HEK293 (cell line): ENCODE results near the gene EFCAB14.

Experiments used
- CTCF ChIA-PET: fragments of 350-600 bp; formaldehyde crosslinking; extraction: SDS; loops from one replicate; lab custom pipeline; 2021; ENCODE audit warnings: antibody characterized with exemption; lab: Yijun Ruan, JAX
- POLR2A ChIA-PET: fragments of 300-600 bp; formaldehyde crosslinking; extraction: SDS; loops from one replicate; lab custom pipeline; 2020; ENCODE audit warnings: antibody characterized with exemption, inconsistent platforms; lab: Yijun Ruan, JAX
- H3K27ac ChIP-seq: fragments of 200-500 bp; sonication (Bioruptor generic); 2 replicates; pipeline ENCODE4 v1.5.1; 2014; ENCODE audit warnings: low read depth, low read length, control low read depth, inconsistent platforms; ENCODE audit errors: extremely low read depth
- H3K36me3 ChIP-seq, 2 experiments: fragments of 200-500 bp in 1 of 2; sonication (Bioruptor generic) in 1 of 2; 1 replicate in 1 of 2; 2 replicates in 1 of 2; pipeline ENCODE4 v1.5.1; 2014 to 2017; ENCODE audit warnings: inconsistent platforms in 2 of 2, low read length in 2 of 2; ENCODE audit not compliant: control insufficient read depth in 2 of 2, insufficient read depth in 1 of 2
- H3K4me1 ChIP-seq: fragments of 200-500 bp; sonication (Bioruptor generic); 2 replicates; pipeline ENCODE4 v1.5.1; 2014; ENCODE audit warnings: mild to moderate bottlenecking, low read length, inconsistent platforms; ENCODE audit not compliant: control insufficient read depth, insufficient read depth
- H3K4me3 ChIP-seq: 2 replicates; pipeline ENCODE4 v1.5.1; 2011; ENCODE audit warnings: low read depth, mild to moderate bottlenecking, control low read depth, low read length, moderate library complexity
- H3K9me3 ChIP-seq: fragments of 200-500 bp; sonication (Bioruptor generic); 2 replicates; pipeline ENCODE4 v1.5.1; 2014; ENCODE audit warnings: low read depth, low read length, inconsistent platforms; ENCODE audit not compliant: control insufficient read depth, insufficient read depth
- BCL11B ChIP-seq: fragments of 450-650 bp; formaldehyde crosslinking; IDR thresholded peaks from 2 replicates; pipeline ENCODE4 v1.5.1; 2016; ENCODE audit warnings: low read depth, missing biosample characterization, missing genetic modification characterization
- GFI1B ChIP-seq: fragments of 450-650 bp; formaldehyde crosslinking; IDR thresholded peaks from 2 replicates; pipeline ENCODE4 v1.5.1; 2016; ENCODE audit warnings: missing biosample characterization, missing genetic modification characterization
- GLI2 ChIP-seq: fragments of 450-650 bp; formaldehyde crosslinking; IDR thresholded peaks from 2 replicates; pipeline ENCODE4; 2017; ENCODE audit warnings: missing biosample characterization, missing genetic modification characterization, low read depth, borderline replicate concordance
- KLF7 ChIP-seq: fragments of 450-650 bp; formaldehyde crosslinking; IDR thresholded peaks from 2 replicates; pipeline ENCODE4 v1.5.1; 2016; ENCODE audit warnings: missing biosample characterization, missing genetic modification characterization, borderline replicate concordance
- KLF9 ChIP-seq: fragments of 450-650 bp; formaldehyde crosslinking; IDR thresholded peaks from 2 replicates; pipeline ENCODE4 v1.5.1; 2016; ENCODE audit warnings: missing biosample characterization, missing genetic modification characterization, low read depth
- PATZ1 ChIP-seq: fragments of 450-650 bp; formaldehyde crosslinking; IDR thresholded peaks from 2 replicates; pipeline ENCODE4 v1.5.1; 2016; ENCODE audit warnings: missing biosample characterization, missing genetic modification characterization
- REPIN1 ChIP-seq: fragments of 450-650 bp; formaldehyde crosslinking; IDR thresholded peaks from 2 replicates; pipeline ENCODE4 v1.5.1; 2017; ENCODE audit warnings: missing biosample characterization, missing genetic modification characterization, low read depth
- SCRT2 ChIP-seq: fragments of 450-650 bp; formaldehyde crosslinking; IDR thresholded peaks from 2 replicates; pipeline ENCODE4 v1.5.1; 2016; ENCODE audit warnings: missing biosample characterization, missing genetic modification characterization
- YY2 ChIP-seq: fragments of 450-650 bp; formaldehyde crosslinking; IDR thresholded peaks from 2 replicates; pipeline ENCODE4 v1.5.1; 2016; ENCODE audit warnings: missing biosample characterization, missing genetic modification characterization
- ZNF10 ChIP-seq: fragments of 450-650 bp; formaldehyde crosslinking; IDR thresholded peaks from 2 replicates; pipeline ENCODE4 v1.5.1; 2017; ENCODE audit warnings: missing biosample characterization, missing genetic modification characterization
- ZNF132 ChIP-seq: fragments of 450-650 bp; formaldehyde crosslinking; IDR thresholded peaks from 2 replicates; pipeline ENCODE4 v1.5.1; 2017; ENCODE audit warnings: missing biosample characterization, missing genetic modification characterization, borderline replicate concordance
- ZNF19 ChIP-seq: fragments of 450-650 bp; formaldehyde crosslinking; IDR thresholded peaks from 2 replicates; pipeline ENCODE4; 2016; ENCODE audit warnings: missing biosample characterization, missing genetic modification characterization, low read depth
- ZNF202 ChIP-seq: fragments of 450-650 bp; formaldehyde crosslinking; IDR thresholded peaks from 2 replicates; pipeline ENCODE4 v1.5.1; 2016; ENCODE audit warnings: missing biosample characterization, missing genetic modification characterization, borderline replicate concordance
- ZNF214 ChIP-seq: fragments of 450-650 bp; formaldehyde crosslinking; IDR thresholded peaks from 2 replicates; pipeline ENCODE4 v1.5.1; 2017; ENCODE audit warnings: missing biosample characterization, mild to moderate bottlenecking, missing genetic modification characterization, borderline replicate concordance
- ZNF37A ChIP-seq: fragments of 450-650 bp; IDR thresholded peaks from 2 replicates; pipeline ENCODE4 v1.5.1; 2018; ENCODE audit warnings: missing biosample characterization, missing genetic modification characterization
- ZNF571 ChIP-seq: fragments of 450-650 bp; formaldehyde crosslinking; IDR thresholded peaks from 2 replicates; pipeline ENCODE4 v1.5.0; 2017; ENCODE audit warnings: missing biosample characterization, missing genetic modification characterization
- ZNF596 ChIP-seq: fragments of 450-650 bp; IDR thresholded peaks from 2 replicates; pipeline ENCODE4 v1.5.0; 2018; ENCODE audit warnings: missing biosample characterization, mild to moderate bottlenecking, missing genetic modification characterization, moderate library complexity
- ZNF610 ChIP-seq: fragments of 450-650 bp; formaldehyde crosslinking; IDR thresholded peaks from 2 replicates; pipeline ENCODE4 v1.5.1; 2016; ENCODE audit warnings: missing biosample characterization, missing genetic modification characterization, borderline replicate concordance
- ZNF670 ChIP-seq: fragments of 450-650 bp; formaldehyde crosslinking; IDR thresholded peaks from 2 replicates; pipeline ENCODE4 v1.5.1; 2016; ENCODE audit warnings: missing biosample characterization, missing genetic modification characterization, low read depth
- ZNF791 ChIP-seq: fragments of 450-650 bp; formaldehyde crosslinking; IDR thresholded peaks from 2 replicates; pipeline ENCODE4 v1.5.1; 2016; ENCODE audit warnings: missing biosample characterization, missing genetic modification characterization
- TF ChIP-seq, protein P1 (sequence below): fragments of 450-650 bp; formaldehyde crosslinking; IDR thresholded peaks from 2 replicates; pipeline ENCODE4 v1.5.1; 2016; ENCODE audit warnings: missing biosample characterization, missing genetic modification characterization, borderline replicate concordance
- TF ChIP-seq, protein P2 (sequence below): fragments of 450-650 bp; formaldehyde crosslinking; IDR thresholded peaks from 2 replicates; pipeline ENCODE4 v1.5.1; 2016; ENCODE audit warnings: missing biosample characterization, missing genetic modification characterization
- TF ChIP-seq, protein P3 (sequence below): fragments of 450-650 bp; formaldehyde crosslinking; IDR thresholded peaks from 2 replicates; pipeline ENCODE4 v1.5.1; 2017; ENCODE audit warnings: missing biosample characterization, missing genetic modification characterization
- TF ChIP-seq, protein P4 (sequence below): fragments of 450-650 bp; formaldehyde crosslinking; IDR thresholded peaks from 2 replicates; pipeline ENCODE4 v1.5.1; 2016; ENCODE audit warnings: missing biosample characterization, missing genetic modification characterization
- TF ChIP-seq, protein P5 (sequence below): fragments of 450-650 bp; IDR thresholded peaks from 2 replicates; pipeline ENCODE4 v1.5.1; 2018; ENCODE audit warnings: missing biosample characterization, mild to moderate bottlenecking, missing genetic modification characterization

EFCAB14 gene

GRCh38 chr1:46690931-46691421, 27.9 kb downstream of the EFCAB14 start:
- no peak overlapping the region for H3K4me3 ChIP-seq
- H3K4me1 ChIP-seq = no peaks in the 10 kb centered on the region
- POLR2A ChIA-PET = interaction anchor here (1.0 kb wide), 1 partner anchor 13 kb away, joined by 8 read pairs; no protein-coding TSS in a partner anchor
- H3K27ac ChIP-seq = no peak overlapping the region
- CTCF ChIA-PET = no interaction called here
- peaks cover 13 to 86% of the 10 kb centered on the region in 2 experiments; a peak in 2 of 3 replicates for H3K36me3 ChIP-seq
- H3K9me3 ChIP-seq = no peaks in the 10 kb centered on the region
- TF ChIP-seq BCL11B (tag by site-specific recombination) (peak; percentile 91), GFI1B (tag by site-specific recombination) (peak; percentile 71), ZNF571 (no peak), ZNF202 (tag by site-specific recombination) (no peak), SCRT2 (peak; percentile 92), GLI2 (tag by site-specific recombination) (peak; percentile 40; the same call in 1 of the 2 replicates), ZNF214 (no peak), KLF9 (0 out of 2 replicates have a peak, but pooled peaks have one; percentile 17), ZNF132 (no peak), REPIN1 (tag by site-specific recombination) (no peak), ZNF670 (no peak), ZNF596 (tag by site-specific recombination) (no peak), ZNF10 (tag by site-specific recombination) (0 out of 2 replicates have a peak, but pooled peaks have one; percentile 19), ZNF791 (tag by site-specific recombination) (no peak), ZNF610 (tag by site-specific recombination) (peak; percentile 50; the same call in 1 of the 2 replicates), PATZ1 (tag by site-specific recombination) (0 out of 2 replicates have a peak, but pooled peaks have one; percentile 44), KLF7 (tag by site-specific recombination) (peak; percentile 61; the same call in 1 of the 2 replicates), YY2 (tag by site-specific recombination) (no peak), ZNF37A (tag by site-specific recombination) (no peak), ZNF19 (tag by site-specific recombination) (no peak)
- TF ChIP-seq, protein P1, sequence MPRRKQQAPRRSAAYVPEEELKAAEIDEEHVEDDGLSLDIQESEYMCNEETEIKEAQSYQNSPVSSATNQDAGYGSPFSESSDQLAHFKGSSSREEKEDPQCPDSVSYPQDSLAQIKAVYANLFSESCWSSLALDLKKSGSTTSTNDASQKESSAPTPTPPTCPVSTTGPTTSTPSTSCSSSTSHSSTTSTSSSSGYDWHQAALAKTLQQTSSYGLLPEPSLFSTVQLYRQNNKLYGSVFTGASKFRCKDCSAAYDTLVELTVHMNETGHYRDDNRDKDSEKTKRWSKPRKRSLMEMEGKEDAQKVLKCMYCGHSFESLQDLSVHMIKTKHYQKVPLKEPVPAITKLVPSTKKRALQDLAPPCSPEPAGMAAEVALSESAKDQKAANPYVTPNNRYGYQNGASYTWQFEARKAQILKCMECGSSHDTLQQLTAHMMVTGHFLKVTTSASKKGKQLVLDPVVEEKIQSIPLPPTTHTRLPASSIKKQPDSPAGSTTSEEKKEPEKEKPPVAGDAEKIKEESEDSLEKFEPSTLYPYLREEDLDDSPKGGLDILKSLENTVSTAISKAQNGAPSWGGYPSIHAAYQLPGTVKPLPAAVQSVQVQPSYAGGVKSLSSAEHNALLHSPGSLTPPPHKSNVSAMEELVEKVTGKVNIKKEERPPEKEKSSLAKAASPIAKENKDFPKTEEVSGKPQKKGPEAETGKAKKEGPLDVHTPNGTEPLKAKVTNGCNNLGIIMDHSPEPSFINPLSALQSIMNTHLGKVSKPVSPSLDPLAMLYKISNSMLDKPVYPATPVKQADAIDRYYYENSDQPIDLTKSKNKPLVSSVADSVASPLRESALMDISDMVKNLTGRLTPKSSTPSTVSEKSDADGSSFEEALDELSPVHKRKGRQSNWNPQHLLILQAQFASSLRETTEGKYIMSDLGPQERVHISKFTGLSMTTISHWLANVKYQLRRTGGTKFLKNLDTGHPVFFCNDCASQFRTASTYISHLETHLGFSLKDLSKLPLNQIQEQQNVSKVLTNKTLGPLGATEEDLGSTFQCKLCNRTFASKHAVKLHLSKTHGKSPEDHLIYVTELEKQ (tag by site-specific recombination) = peak; percentile 70; the same call in 1 of the 2 replicates
- TF ChIP-seq, protein P2, sequence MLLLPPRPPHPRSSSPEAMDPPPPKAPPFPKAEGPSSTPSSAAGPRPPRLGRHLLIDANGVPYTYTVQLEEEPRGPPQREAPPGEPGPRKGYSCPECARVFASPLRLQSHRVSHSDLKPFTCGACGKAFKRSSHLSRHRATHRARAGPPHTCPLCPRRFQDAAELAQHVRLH (tag by site-specific recombination) = peak; percentile 84; the same call in 1 of the 2 replicates
- TF ChIP-seq, protein P3, sequence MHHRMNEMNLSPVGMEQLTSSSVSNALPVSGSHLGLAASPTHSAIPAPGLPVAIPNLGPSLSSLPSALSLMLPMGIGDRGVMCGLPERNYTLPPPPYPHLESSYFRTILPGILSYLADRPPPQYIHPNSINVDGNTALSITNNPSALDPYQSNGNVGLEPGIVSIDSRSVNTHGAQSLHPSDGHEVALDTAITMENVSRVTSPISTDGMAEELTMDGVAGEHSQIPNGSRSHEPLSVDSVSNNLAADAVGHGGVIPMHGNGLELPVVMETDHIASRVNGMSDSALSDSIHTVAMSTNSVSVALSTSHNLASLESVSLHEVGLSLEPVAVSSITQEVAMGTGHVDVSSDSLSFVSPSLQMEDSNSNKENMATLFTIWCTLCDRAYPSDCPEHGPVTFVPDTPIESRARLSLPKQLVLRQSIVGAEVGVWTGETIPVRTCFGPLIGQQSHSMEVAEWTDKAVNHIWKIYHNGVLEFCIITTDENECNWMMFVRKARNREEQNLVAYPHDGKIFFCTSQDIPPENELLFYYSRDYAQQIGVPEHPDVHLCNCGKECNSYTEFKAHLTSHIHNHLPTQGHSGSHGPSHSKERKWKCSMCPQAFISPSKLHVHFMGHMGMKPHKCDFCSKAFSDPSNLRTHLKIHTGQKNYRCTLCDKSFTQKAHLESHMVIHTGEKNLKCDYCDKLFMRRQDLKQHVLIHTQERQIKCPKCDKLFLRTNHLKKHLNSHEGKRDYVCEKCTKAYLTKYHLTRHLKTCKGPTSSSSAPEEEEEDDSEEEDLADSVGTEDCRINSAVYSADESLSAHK (tag by site-specific recombination) = peak; percentile 79
- TF ChIP-seq, protein P4, sequence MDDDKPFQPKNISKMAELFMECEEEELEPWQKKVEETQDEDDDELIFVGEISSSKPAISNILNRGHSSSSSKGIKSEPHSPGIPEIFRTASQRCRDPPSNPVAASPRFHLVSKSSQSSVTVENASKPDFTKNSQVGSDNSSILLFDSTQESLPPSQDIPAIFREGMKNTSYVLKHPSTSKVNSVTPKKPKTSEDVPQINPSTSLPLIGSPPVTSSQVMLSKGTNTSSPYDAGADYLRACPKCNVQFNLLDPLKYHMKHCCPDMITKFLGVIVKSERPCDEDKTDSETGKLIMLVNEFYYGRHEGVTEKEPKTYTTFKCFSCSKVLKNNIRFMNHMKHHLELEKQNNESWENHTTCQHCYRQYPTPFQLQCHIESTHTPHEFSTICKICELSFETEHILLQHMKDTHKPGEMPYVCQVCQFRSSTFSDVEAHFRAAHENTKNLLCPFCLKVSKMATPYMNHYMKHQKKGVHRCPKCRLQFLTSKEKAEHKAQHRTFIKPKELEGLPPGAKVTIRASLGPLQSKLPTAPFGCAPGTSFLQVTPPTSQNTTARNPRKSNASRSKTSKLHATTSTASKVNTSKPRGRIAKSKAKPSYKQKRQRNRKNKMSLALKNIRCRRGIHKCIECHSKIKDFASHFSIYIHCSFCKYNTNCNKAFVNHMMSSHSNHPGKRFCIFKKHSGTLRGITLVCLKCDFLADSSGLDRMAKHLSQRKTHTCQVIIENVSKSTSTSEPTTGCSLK (tag by site-specific recombination) = no peak
- TF ChIP-seq, protein P5, sequence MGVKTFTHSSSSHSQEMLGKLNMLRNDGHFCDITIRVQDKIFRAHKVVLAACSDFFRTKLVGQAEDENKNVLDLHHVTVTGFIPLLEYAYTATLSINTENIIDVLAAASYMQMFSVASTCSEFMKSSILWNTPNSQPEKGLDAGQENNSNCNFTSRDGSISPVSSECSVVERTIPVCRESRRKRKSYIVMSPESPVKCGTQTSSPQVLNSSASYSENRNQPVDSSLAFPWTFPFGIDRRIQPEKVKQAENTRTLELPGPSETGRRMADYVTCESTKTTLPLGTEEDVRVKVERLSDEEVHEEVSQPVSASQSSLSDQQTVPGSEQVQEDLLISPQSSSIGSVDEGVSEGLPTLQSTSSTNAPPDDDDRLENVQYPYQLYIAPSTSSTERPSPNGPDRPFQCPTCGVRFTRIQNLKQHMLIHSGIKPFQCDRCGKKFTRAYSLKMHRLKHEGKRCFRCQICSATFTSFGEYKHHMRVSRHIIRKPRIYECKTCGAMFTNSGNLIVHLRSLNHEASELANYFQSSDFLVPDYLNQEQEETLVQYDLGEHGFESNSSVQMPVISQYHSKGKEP (tag by site-specific recombination) = peak; percentile 90
